ENCODE data around the gene RASGRF2.

DNA sequence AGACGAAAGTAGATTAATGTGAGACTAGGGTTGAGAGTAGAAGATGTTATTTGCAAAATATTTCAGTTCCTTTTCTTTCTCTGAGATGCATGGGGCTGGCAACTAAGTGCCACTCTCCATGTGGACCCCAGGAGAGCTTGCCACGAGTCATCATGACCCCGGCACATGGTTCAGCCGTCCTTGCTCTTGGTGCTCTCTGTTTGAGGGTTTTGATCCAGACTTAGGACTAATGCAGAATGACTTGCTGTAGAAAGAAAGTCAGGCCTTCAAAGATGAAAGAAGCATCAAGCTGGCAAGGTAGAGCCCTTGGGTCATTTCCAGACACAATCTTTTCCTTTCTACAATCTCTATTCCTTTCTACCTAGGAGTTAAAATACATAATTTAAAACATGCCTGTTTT lies 84.7 kb downstream of the RASGRF2 start:
- no peak for TF ChIP-seq POLR2AphosphoS5 (IDR thresholded peaks at IDR 0.05)
- TF ChIP-seq, protein P1, sequence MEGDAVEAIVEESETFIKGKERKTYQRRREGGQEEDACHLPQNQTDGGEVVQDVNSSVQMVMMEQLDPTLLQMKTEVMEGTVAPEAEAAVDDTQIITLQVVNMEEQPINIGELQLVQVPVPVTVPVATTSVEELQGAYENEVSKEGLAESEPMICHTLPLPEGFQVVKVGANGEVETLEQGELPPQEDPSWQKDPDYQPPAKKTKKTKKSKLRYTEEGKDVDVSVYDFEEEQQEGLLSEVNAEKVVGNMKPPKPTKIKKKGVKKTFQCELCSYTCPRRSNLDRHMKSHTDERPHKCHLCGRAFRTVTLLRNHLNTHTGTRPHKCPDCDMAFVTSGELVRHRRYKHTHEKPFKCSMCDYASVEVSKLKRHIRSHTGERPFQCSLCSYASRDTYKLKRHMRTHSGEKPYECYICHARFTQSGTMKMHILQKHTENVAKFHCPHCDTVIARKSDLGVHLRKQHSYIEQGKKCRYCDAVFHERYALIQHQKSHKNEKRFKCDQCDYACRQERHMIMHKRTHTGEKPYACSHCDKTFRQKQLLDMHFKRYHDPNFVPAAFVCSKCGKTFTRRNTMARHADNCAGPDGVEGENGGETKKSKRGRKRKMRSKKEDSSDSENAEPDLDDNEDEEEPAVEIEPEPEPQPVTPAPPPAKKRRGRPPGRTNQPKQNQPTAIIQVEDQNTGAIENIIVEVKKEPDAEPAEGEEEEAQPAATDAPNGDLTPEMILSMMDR (IDR thresholded peaks at IDR 0.05) = no peak

Measured in suprapubic skin (tissue), 3 donors.